SK-N-MC (cell line): ENCODE measurements around the gene LONP2.

Experiments
- EZH2 ChIP-seq: fragments of 200-600 bp; sonication (generic); IDR thresholded peaks from one replicate; pipeline ENCODE4 v1.6.1; 2017; ENCODE audit warnings: antibody characterized with exemption
- FOXP2 ChIP-seq: optimal IDR thresholded peaks from 2 replicates; pipeline ENCODE3; 2011; ENCODE audit warnings: mild to moderate bottlenecking, moderate library complexity; ENCODE audit not compliant: insufficient read depth; ENCODE audit errors: extremely low read length, control extremely low read depth
- POLR2AphosphoS5 ChIP-seq: IDR thresholded peaks from 2 replicates; pipeline ENCODE4 v1.6.1; 2012; ENCODE audit warnings: mild to moderate bottlenecking, low read depth, low read length, borderline replicate concordance

GRCh38 chr16:48334325-48334724 is 90.2 kb downstream of the LONP2 start:
- TF ChIP-seq EZH2 (no peak), POLR2AphosphoS5 (no peak), FOXP2 (no peak)
